Ovary (tissue), 3 donors: ENCODE results near the gene NHP2.
"Not testable (repeated sequence)": the region's sequence is repeated elsewhere in the genome, so short reads cannot be mapped to it uniquely, and the experiment has no call there.

ENCODE experiments used
- EP300 ChIP-seq: sonication (generic); formaldehyde crosslinking; IDR thresholded peaks from one replicate; pipeline ENCODE4 v1.6.1; 2017; ENCODE audit warnings: antibody characterized with exemption
- TF ChIP-seq, protein P1 (sequence below), 3 donors: fragments of 450-650 bp in 2 of 3; fragments of 200-600 bp in 1 of 3; IDR thresholded peaks; one replicate each; pipeline versions ENCODE4 v1.5.1 to v1.8.0; 2016 to 2022; ENCODE audit warnings: antibody characterized with exemption in 3 of 3, mild to moderate bottlenecking in 1 of 3
- donor health status: DM: no; HTN: no; CAD: no.

DNA sequence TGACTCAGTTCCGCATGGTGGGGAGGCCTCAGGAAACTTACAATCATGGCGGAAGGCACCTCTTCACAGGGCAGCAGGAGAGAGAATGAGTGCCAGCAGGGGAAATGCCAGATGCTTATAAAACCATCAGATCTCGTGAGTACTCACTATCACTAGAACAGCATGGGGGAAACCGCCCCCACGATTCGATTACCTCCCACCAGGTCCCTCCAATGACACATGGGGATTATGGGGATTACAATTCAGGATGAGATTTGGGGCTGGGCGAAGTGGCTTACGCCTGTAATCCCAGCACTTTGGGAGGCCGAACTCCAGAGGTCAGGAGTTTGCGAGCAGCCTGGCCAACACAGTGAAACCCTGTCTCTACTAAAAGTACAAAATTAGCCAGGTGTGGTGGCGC lies 44.5 kb upstream of the NHP2 start:
- TF ChIP-seq, protein P1, sequence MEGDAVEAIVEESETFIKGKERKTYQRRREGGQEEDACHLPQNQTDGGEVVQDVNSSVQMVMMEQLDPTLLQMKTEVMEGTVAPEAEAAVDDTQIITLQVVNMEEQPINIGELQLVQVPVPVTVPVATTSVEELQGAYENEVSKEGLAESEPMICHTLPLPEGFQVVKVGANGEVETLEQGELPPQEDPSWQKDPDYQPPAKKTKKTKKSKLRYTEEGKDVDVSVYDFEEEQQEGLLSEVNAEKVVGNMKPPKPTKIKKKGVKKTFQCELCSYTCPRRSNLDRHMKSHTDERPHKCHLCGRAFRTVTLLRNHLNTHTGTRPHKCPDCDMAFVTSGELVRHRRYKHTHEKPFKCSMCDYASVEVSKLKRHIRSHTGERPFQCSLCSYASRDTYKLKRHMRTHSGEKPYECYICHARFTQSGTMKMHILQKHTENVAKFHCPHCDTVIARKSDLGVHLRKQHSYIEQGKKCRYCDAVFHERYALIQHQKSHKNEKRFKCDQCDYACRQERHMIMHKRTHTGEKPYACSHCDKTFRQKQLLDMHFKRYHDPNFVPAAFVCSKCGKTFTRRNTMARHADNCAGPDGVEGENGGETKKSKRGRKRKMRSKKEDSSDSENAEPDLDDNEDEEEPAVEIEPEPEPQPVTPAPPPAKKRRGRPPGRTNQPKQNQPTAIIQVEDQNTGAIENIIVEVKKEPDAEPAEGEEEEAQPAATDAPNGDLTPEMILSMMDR (IDR thresholded peaks at IDR 0.05), result not testable (repeated sequence)
- not testable (repeated sequence) for TF ChIP-seq EP300
